HG02870 (cell line): ENCODE results near the gene ZC3H12D.
"Not testable (repeated sequence)": the region's sequence is repeated elsewhere in the genome, so short reads cannot be mapped to it uniquely, and the experiment has no call there.

Experiments used
- ATAC-seq: cut with Tn5 transposase; IDR thresholded peaks from one replicate; pipeline ENCODE4 v1.9.1; 2021; ENCODE audit warnings: mild to moderate bottlenecking, moderate library complexity; ENCODE audit not compliant: unreplicated experiment

ZC3H12D gene

DNA sequence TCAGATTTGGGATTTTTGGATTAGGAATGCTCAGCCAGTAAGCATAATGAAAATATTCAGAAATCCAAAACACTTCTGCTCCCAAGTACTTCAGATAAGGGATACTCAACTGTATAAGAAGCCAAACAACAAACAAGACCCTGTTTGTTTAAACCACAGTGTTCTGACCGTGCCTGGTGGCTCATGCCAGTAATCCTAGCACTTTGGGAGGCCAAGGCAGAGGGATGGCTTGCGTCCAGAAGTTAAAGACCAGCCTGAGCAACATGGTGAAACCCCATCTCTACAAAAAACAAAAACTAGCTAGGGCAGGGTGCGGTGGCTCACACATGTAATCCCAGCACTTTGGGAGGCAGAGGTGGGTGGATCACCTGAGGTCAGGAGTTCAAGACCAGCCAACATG lies 24.6 kb downstream of the ZC3H12D start:
- ATAC-seq = not testable (repeated sequence)

- ATAC-seq = no peak
These were observed 25.1 kb downstream of the ZC3H12D start for GRCh38 chr6:149459761-149460160.

- ATAC-seq = no peak
These were observed 26.0 kb downstream of the ZC3H12D start for GRCh38 chr6:149458806-149459205.

GRCh38 chr6:149458196-149458595 lies 26.6 kb downstream of the ZC3H12D start:
- ATAC-seq = no peak

GRCh38 chr6:149457316-149457884 lies 27.4 kb downstream of the ZC3H12D start:
- no peak for ATAC-seq

- no peak for ATAC-seq
These were observed 28.3 kb downstream of the ZC3H12D start for GRCh38 chr6:149456311-149457021.

GRCh38 chr6:149455031-149455732 lies 29.6 kb downstream of the ZC3H12D start:
- no peak for ATAC-seq

DNA sequence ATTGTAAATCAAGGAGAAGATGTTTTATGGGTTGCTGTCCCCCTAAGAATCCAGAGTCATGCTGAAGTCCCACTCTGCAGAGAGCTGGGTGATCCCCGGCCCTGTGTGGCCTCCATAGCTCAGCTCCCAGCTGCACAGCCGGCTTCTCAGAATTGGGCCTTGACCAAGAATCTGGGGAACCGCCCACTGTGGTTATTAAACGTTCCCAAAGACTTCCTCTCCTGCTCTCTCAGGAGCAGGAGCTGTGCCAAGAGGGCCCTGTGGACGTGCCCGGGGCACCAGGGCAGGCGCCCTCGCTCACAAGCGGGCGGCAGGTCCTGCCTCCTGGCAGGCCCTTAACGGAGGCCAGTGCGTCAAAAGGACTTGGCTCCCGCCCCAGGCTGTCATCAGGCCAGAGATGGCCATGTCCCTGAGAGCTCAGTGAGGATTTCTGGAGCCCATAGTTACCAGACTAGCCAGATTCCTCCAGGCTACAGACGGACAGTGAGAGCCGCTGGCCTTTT lies 30.4 kb downstream of the ZC3H12D start:
- no peak for ATAC-seq

DNA sequence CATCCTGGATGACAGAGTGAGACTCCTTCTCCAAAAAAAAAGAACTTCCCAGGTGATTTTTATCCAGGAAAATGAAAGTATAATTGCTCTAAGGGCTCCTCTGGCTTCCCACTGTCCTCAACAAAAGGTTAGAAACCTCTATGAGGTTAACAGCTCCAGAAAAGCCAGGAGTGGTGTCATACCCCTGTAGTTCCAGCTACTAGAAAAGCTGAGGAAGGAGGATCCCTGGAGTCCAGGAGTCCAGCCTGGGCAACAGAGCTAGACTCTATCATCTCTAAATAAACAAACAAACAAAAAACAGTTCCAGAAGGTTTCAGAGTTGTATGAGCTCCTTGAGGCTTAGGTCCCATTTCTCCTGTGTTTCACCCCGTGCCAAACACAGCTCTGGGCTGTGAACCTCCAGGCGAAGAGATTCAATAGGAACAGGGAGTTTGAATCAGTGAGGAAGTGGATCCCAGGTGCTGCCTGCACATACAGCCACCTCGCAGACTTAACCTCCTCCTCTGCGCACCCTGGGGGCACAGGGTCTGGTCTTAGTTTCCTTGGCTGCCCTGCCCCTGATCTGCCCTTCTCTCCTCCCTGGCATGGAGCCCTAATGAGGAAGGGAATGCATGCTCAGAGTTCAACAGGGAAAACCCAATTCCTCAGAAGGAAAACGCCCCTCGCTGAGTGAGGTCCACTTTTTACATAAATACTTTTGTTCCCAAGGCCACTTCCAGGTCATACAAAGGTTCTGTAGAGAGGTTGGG lies 31.0 kb downstream of the ZC3H12D start:
- no peak for ATAC-seq

- ATAC-seq = no peak
These were observed 32.5 kb downstream of the ZC3H12D start for GRCh38 chr6:149452037-149452939.

- ATAC-seq = no peak
These were observed 33.3 kb downstream of the ZC3H12D start for GRCh38 chr6:149451376-149452036.

- ATAC-seq = no peak
These were observed 34.0 kb downstream of the ZC3H12D start for GRCh38 chr6:149450679-149451375.

GRCh38 chr6:149449831-149450678 lies 34.8 kb downstream of the ZC3H12D start:
- ATAC-seq = no peak

GRCh38 chr6:149448821-149449453 lies 35.9 kb downstream of the ZC3H12D start:
- no peak for ATAC-seq

- no peak for ATAC-seq
These were observed 37.9 kb downstream of the ZC3H12D start for GRCh38 chr6:149446791-149447376.

GRCh38 chr6:149445573-149445972 lies 39.2 kb downstream of the ZC3H12D start:
- no peak for ATAC-seq

DNA sequence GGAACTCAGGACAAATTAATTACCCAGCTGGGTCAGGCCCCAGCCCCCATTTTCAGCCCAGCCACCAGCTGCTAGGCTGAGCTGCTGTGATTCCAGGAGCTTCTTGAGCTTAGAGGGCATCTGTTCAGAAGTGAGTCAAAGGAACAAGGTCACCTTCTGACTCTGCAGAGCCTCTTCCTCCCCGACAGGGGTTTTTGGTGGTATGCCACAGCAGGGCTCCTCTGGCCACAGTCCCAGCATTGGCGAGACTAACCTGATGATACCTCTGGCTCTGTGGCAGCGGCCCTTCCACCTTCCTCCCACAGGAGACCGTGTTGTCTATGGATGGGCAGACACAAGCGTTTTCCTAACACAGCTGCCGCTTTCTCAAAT lies 39.7 kb downstream of the ZC3H12D start:
- peak; percentile 42 for ATAC-seq
